PC-9 (cell line): Measurements from ENCODE around the gene MINDY1.

Experiments used
- CTCF ChIP-seq: fragments of 200-600 bp; sonication (generic); conservative IDR thresholded peaks from 2 replicates; pipeline ENCODE4 v1.6.1; 2017; ENCODE audit warnings: mixed run types, antibody characterized with exemption, mild to moderate bottlenecking, moderate library complexity
- EZH2 ChIP-seq: fragments of 200-600 bp; sonication (generic); IDR thresholded peaks from 2 replicates; pipeline ENCODE4 v1.8.0; 2017; ENCODE audit warnings: antibody characterized with exemption, low read depth

DNA sequence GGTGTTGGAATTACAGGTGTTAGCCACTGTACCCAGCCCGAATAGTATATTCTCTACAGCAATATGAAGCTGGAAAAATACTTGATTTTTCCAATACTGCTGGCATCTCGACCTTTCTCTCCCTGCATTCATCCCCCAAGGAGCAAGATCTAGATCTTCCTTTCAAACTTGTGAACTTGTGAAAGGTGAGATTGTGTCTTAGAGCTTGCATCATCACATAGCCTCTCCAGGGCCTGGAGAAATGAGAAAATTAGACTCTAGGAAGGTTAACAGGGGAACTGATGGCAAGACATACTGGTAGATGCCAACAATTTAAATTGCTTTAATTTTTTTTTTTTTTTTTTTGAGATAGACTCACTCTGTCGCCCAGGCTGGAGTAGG lies 3.6 kb upstream of the MINDY1 start:
- no peak for TF ChIP-seq CTCF
- TF ChIP-seq EZH2: no peak
